Smooth muscle cell (in vitro differentiated cells): ENCODE measurements around the gene GABPB2. TPM values are rescaled to one million over a fixed set of nuclear protein-coding genes. Genes with fewer than 3 reads are reported as not detected.

Experiments used
- DNase-seq: peaks from one replicate; lab custom pipeline; 2025; ENCODE audit not compliant: unreplicated experiment; lab: John Stamatoyannopoulos, UW
- H2AFZ ChIP-seq: fragments of 200-600 bp; sonication (generic); 2 replicates; pipeline ENCODE4 v1.6.0; 2016; ENCODE audit warnings: antibody characterized with exemption, low read depth, mild to moderate bottlenecking
- H3F3A ChIP-seq: fragments of 200-600 bp; sonication (generic); 2 replicates; pipeline ENCODE4 v1.6.0; 2017; ENCODE audit warnings: antibody characterized with exemption, low read depth
- H3K27ac ChIP-seq: fragments of 200-600 bp; sonication (generic); 2 replicates; pipeline ENCODE4 v1.5.1; 2016; ENCODE audit warnings: low read depth, mild to moderate bottlenecking
- H3K27me3 ChIP-seq: fragments of 200-600 bp; sonication (generic); 2 replicates; pipeline ENCODE4 v1.6.1; 2016; ENCODE audit warnings: low read depth, mild to moderate bottlenecking
- H3K36me3 ChIP-seq: fragments of 200-600 bp; sonication (generic); 2 replicates; pipeline ENCODE4 v1.5.1; 2016; ENCODE audit warnings: low read depth
- H3K4me1 ChIP-seq: fragments of 200-600 bp; sonication (generic); 2 replicates; pipeline ENCODE4 v1.5.1; 2016; ENCODE audit warnings: low read depth
- H3K4me2 ChIP-seq: fragments of 200-600 bp; sonication (generic); 2 replicates; pipeline ENCODE4 v1.6.0; 2016; ENCODE audit warnings: mild to moderate bottlenecking
- H3K4me3 ChIP-seq: fragments of 200-600 bp; sonication (generic); 2 replicates; pipeline ENCODE4 v1.5.1; 2016; ENCODE audit warnings: mild to moderate bottlenecking
- H3K79me2 ChIP-seq: fragments of 200-600 bp; sonication (generic); 2 replicates; pipeline ENCODE4 v1.6.0; 2016; ENCODE audit warnings: low read depth, mild to moderate bottlenecking
- H3K9ac ChIP-seq: fragments of 200-600 bp; sonication (generic); 2 replicates; pipeline ENCODE4 v1.6.0; 2016; ENCODE audit warnings: low read depth
- H3K9me3 ChIP-seq: fragments of 200-600 bp; sonication (generic); replicated peaks from 2 replicates; pipeline ENCODE4 v1.5.1; 2016; ENCODE audit warnings: low read depth
- H4K20me1 ChIP-seq: fragments of 200-600 bp; sonication (generic); 2 replicates; pipeline ENCODE4 v1.6.0; 2016; ENCODE audit warnings: low read depth
- WGBS: methylation state at CpG from one replicate; pipeline ENCODE4 v1.1.7; 2016; ENCODE audit warnings: low lambda C conversion rate; 5-methylcytosine and 5-hydroxymethylcytosine counted together
- polyA plus RNA-seq: library from polyadenylated mRNA; unstranded; fragments of >200 nt; fragmentation: Nextera tagmentation; extraction: Ambion mirVana; gene quantifications from 2 replicates; pipeline ENCODE4 v1.2.1, GENCODE V29; 2016
- total RNA-seq: library from RNA; depleted of rRNA; stranded (reverse); fragments of >200 nt; gene quantifications from 2 replicates; pipeline ENCODE4 v1.2.3, GENCODE V29; 2014
- TF ChIP-seq, protein P1 (sequence below): fragments of 200-600 bp; sonication (generic); IDR thresholded peaks from 2 replicates; pipeline ENCODE4 v1.5.1; 2017; ENCODE audit warnings: borderline replicate concordance, mild to moderate bottlenecking, antibody characterized with exemption; ENCODE audit not compliant: insufficient read depth, poor library complexity, severe bottlenecking

The GABPB2 gene
- total and polyA plus RNA-seq, 2 experiments from 2014 or later = 1.3 to 3.6 TPM

DNA sequence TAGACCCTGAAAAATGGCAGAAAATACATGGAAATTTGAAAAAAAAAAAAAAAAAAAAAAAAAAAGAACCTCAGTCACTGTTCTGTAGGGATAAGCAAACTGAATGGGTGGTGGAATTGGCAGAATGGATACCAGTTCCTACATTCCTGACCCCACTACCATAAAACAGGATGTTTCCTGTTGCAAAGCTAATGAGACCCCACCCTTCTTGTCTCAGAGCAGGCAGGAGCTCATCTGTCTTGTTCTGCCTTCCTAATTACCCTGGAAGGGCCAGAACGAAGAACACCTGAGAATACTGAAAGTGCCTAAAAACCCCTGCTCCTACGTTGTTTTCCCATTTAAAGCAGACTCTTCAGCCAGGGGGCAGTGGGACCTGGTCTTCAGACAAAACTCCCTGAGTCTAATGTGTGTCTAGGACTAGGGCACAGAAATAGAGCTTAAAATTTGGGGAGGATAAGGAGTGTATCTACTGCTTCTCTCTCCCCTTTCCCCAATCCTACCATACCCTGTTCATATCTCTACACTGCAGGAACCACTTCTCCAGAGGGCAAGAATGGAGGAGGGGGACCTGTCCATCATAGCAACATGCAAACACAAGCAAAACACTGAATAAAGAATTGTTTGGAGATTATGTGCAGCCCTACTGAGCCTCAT lies 19.1 kb upstream of the GABPB2 start:
- Histone ChIP-seq H3F3A (peaks cover 54% of the 10 kb centered on the region), H3K36me3 (peaks cover 9% of the 10 kb centered on the region), H3K4me1 (no peaks in the 10 kb centered on the region), H3K9ac (no peak overlapping the region), H4K20me1 (peaks cover 36% of the 10 kb centered on the region), H3K27me3 (no peaks in the 10 kb centered on the region), H3K79me2 (peaks cover 23% of the 10 kb centered on the region), H3K4me2 (no peak overlapping the region), H2AFZ (no peak overlapping the region), H3K27ac (peak overlapping the region; percentile 32), H3K9me3 (no peaks in the 10 kb centered on the region), H3K4me3 (no peak overlapping the region)
- TF ChIP-seq, protein P1, sequence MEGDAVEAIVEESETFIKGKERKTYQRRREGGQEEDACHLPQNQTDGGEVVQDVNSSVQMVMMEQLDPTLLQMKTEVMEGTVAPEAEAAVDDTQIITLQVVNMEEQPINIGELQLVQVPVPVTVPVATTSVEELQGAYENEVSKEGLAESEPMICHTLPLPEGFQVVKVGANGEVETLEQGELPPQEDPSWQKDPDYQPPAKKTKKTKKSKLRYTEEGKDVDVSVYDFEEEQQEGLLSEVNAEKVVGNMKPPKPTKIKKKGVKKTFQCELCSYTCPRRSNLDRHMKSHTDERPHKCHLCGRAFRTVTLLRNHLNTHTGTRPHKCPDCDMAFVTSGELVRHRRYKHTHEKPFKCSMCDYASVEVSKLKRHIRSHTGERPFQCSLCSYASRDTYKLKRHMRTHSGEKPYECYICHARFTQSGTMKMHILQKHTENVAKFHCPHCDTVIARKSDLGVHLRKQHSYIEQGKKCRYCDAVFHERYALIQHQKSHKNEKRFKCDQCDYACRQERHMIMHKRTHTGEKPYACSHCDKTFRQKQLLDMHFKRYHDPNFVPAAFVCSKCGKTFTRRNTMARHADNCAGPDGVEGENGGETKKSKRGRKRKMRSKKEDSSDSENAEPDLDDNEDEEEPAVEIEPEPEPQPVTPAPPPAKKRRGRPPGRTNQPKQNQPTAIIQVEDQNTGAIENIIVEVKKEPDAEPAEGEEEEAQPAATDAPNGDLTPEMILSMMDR = no peak
- 85% methylated on average over 2 of the region's 2 CpGs for WGBS
- DNase-seq = no peak

DNA sequence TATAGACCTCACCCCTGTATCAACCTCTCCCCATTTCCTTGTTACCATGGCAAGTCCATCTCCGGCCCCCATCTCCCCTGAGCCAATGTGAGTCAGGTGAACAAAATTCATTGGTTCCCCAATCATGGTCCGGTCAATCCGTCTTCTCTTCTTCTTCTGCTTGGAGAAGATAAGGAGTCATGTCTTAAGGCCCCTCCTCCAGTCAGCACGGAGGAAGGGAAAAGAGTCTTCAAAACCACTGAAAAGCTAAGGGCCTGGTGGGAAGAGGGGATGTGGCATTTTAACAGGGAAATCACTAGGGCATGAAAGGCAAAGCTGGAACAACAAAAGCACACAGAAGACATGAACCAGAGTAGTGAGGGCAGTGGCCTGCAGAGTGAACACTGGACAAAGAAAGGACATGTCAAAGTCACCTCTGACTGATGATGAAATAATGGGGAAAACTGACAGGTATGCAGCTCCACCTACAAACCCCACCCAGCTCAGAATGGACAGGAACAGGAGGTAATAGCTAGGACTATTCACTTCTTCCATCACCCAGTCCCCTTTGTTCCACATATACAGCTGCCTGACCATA lies 15.5 kb upstream of the GABPB2 start:
- H3K27ac ChIP-seq = peak overlapping the region; percentile 98
- H3K27me3 ChIP-seq = no peaks in the 10 kb centered on the region
- H3F3A ChIP-seq = peaks cover 57% of the 10 kb centered on the region
- peaks cover 9% of the 10 kb centered on the region for H3K36me3 ChIP-seq
- TF ChIP-seq, protein P1 = no peak
- 81% methylated on average over 4 of the region's 4 CpGs for WGBS
- peaks cover 60% of the 10 kb centered on the region for H4K20me1 ChIP-seq
- no peaks in the 10 kb centered on the region for H3K9me3 ChIP-seq
- no peak overlapping the region for H3K4me2 ChIP-seq
- H3K9ac ChIP-seq = peak overlapping the region; percentile 3
- DNase-seq = no peak
- no peak overlapping the region for H3K4me3 ChIP-seq
- peaks cover 58% of the 10 kb centered on the region for H3K79me2 ChIP-seq
- H3K4me1 ChIP-seq = peaks cover 12% of the 10 kb centered on the region
- H2AFZ ChIP-seq = no peak overlapping the region

DNA sequence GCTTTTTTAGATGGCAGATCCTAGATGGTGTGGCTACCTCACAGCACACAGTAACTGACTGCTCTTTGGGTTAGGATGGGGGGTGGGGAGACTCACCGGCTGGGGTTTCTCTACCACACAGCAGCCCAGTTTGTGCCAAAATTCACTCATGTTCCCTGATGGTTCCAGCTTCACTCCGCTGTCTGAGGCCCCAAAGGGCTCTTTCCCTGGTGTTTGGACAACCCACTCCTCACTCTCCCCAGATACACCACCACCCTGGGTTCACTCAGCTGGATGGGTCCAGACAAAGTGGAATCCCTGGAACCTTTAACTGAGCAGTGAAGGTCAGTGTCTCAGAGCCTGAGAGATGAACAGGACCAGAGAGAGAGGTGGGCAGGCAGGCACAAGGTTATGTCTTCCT lies 15.0 kb upstream of the GABPB2 start:
- no peak overlapping the region for H3K4me3 ChIP-seq
- H3K9me3 ChIP-seq = no peaks in the 10 kb centered on the region
- H3F3A ChIP-seq = peaks cover 55% of the 10 kb centered on the region
- H3K4me1 ChIP-seq = peaks cover 12% of the 10 kb centered on the region
- TF ChIP-seq, protein P1 = no peak
- peaks cover 64% of the 10 kb centered on the region for H3K79me2 ChIP-seq
- H3K4me2 ChIP-seq = no peak overlapping the region
- peak overlapping the region; percentile 98 for H3K27ac ChIP-seq
- peaks cover 9% of the 10 kb centered on the region for H3K36me3 ChIP-seq
- H4K20me1 ChIP-seq = peaks cover 60% of the 10 kb centered on the region
- WGBS = 86% methylated on average over 1 of the region's 2 CpGs
- peak overlapping the region; percentile 3 for H3K9ac ChIP-seq
- H2AFZ ChIP-seq = no peak overlapping the region
- DNase-seq = no peak
- no peaks in the 10 kb centered on the region for H3K27me3 ChIP-seq
